Hepatocyte (in vitro differentiated cells): Measurements from ENCODE around the gene TWF2. TPM values are rescaled to one million over a fixed set of nuclear protein-coding genes. Genes with fewer than 3 reads are reported as not detected.
"Not testable (repeated sequence)": the region's sequence is repeated elsewhere in the genome, so short reads cannot be mapped to it uniquely, and the experiment has no call there.

Experiments used
- DNase-seq: peaks from one replicate; pipeline ENCODE4 v3.0.0-alpha.2; 2016; ENCODE audit warnings: low spot score
- H2AFZ ChIP-seq: fragments of 200-600 bp; sonication (generic); 2 replicates; pipeline ENCODE4 v1.6.0; 2016; ENCODE audit warnings: antibody characterized with exemption, mild to moderate bottlenecking
- H3K27ac ChIP-seq: fragments of 200-600 bp; sonication (generic); 2 replicates; pipeline ENCODE4 v1.5.1; 2016; ENCODE audit warnings: mild to moderate bottlenecking
- H3K27me3 ChIP-seq: fragments of 200-600 bp; sonication (generic); 2 replicates; pipeline ENCODE4 v1.6.1; 2016
- H3K36me3 ChIP-seq: fragments of 200-600 bp; sonication (generic); replicated peaks from 2 replicates; pipeline ENCODE4 v1.5.1; 2016; ENCODE audit warnings: low read depth; ENCODE audit not compliant: insufficient read depth
- H3K4me1 ChIP-seq: fragments of 200-600 bp; sonication (generic); 2 replicates; pipeline ENCODE4 v1.5.1; 2016; ENCODE audit warnings: mild to moderate bottlenecking, moderate library complexity; ENCODE audit not compliant: insufficient read depth
- H3K4me2 ChIP-seq: fragments of 200-600 bp; sonication (generic); 2 replicates; pipeline ENCODE4 v1.6.0; 2016
- H3K4me3 ChIP-seq: fragments of 200-600 bp; sonication (generic); 2 replicates; pipeline ENCODE4 v1.5.1; 2016; ENCODE audit warnings: mild to moderate bottlenecking
- H3K79me2 ChIP-seq: fragments of 200-600 bp; sonication (generic); 2 replicates; pipeline ENCODE4 v1.6.0; 2017; ENCODE audit warnings: mild to moderate bottlenecking
- H3K9me2 ChIP-seq: fragments of 200-600 bp; sonication (generic); replicated peaks from 2 replicates; pipeline ENCODE4 v1.6.0; 2017; ENCODE audit warnings: mild to moderate bottlenecking; ENCODE audit not compliant: insufficient read depth
- H3K9me3 ChIP-seq: fragments of 200-600 bp; sonication (generic); 2 replicates; pipeline ENCODE4 v1.5.1; 2016; ENCODE audit warnings: low read depth, mild to moderate bottlenecking
- H4K20me1 ChIP-seq: fragments of 200-600 bp; sonication (generic); 2 replicates; pipeline ENCODE4 v1.6.0; 2016; ENCODE audit warnings: mild to moderate bottlenecking; ENCODE audit not compliant: insufficient read depth, poor library complexity, severe bottlenecking
- CTCF ChIP-seq: fragments of 200-600 bp; sonication (generic); IDR thresholded peaks from 2 replicates; pipeline ENCODE4 v1.5.1; 2016; ENCODE audit warnings: antibody characterized with exemption, mild to moderate bottlenecking; ENCODE audit not compliant: poor library complexity
- EZH2 ChIP-seq: fragments of 200-600 bp; sonication (generic); IDR thresholded peaks from 2 replicates; pipeline ENCODE4 v1.6.1; 2016; ENCODE audit warnings: antibody characterized with exemption, mild to moderate bottlenecking, borderline replicate concordance
- EZH2phosphoT487 ChIP-seq: fragments of 200-600 bp; sonication (generic); IDR thresholded peaks from one replicate; pipeline ENCODE4 v1.6.1; 2018; ENCODE audit warnings: antibody characterized with exemption, mild to moderate bottlenecking, low read depth, moderate library complexity; ENCODE audit not compliant: unreplicated experiment, severe bottlenecking
- WGBS: methylation state at CpG from one replicate; pipeline ENCODE4 v1.1.6; 2016; ENCODE audit warnings: low lambda C conversion rate; ENCODE audit errors: missing lambda C conversion rate; 5-methylcytosine and 5-hydroxymethylcytosine counted together
- polyA plus RNA-seq: library from polyadenylated mRNA; unstranded; fragments of >200 nt; fragmentation: Nextera tagmentation; extraction: Ambion mirVana; gene quantifications from 2 replicates; pipeline ENCODE4 v1.2.1, GENCODE V29; 2016
- total RNA-seq: library from RNA; depleted of rRNA; stranded (reverse); fragments of >200 nt; gene quantifications from 2 replicates; pipeline ENCODE4 v1.2.3, GENCODE V29; 2014

TWF2 gene
- total and polyA plus RNA-seq, 2 experiments from 2014 or later = 47.4 to 52.5 TPM

GRCh38 chr3:52277071-52277964 lies 38.4 kb upstream of the TWF2 start:
- peak overlapping the region; percentile 53 for H2AFZ ChIP-seq

GRCh38 chr3:52274781-52275180 lies 35.8 kb upstream of the TWF2 start:
- H3K79me2 ChIP-seq = peaks cover 91% of the 10 kb centered on the region
- peak overlapping the region; percentile 99 for H3K4me2 ChIP-seq
- H2AFZ ChIP-seq, DNase-seq, H3K9me2 ChIP-seq, H3K4me3 ChIP-seq, H3K27ac ChIP-seq, H3K36me3 ChIP-seq, H3K9me3 ChIP-seq, H3K27me3 ChIP-seq: not testable (repeated sequence)
- WGBS = 96% methylated on average over 18 of the region's 18 CpGs
- H4K20me1 ChIP-seq = peaks cover 81% of the 10 kb centered on the region
- peaks cover 40% of the 10 kb centered on the region for H3K4me1 ChIP-seq

More at GRCh38 chr3:52277071-52277964, 38.4 kb upstream of the TWF2 start:
- H3K9me3 ChIP-seq = no peaks in the 10 kb centered on the region
- H4K20me1 ChIP-seq = peaks cover 56% of the 10 kb centered on the region
- no peaks in the 10 kb centered on the region for H3K27me3 ChIP-seq
- H3K36me3 ChIP-seq = no peaks in the 10 kb centered on the region
- peaks cover 65% of the 10 kb centered on the region for H3K79me2 ChIP-seq
- peak overlapping the region; percentile 99 for H3K4me2 ChIP-seq
- H3K4me1 ChIP-seq = peaks cover 50% of the 10 kb centered on the region
- DNase-seq = peak; percentile 85
- no peaks in the 10 kb centered on the region for H3K9me2 ChIP-seq
- 3% methylated on average over 28 of the region's 28 CpGs for WGBS
- H3K27ac ChIP-seq = peak overlapping the region; percentile 100
- peak overlapping the region; percentile 99 for H3K4me3 ChIP-seq
- no peak for TF ChIP-seq EZH2phosphoT487
- no peak for TF ChIP-seq CTCF
- TF ChIP-seq EZH2 = no peak

GRCh38 chr3:52272831-52273230 lies 33.9 kb upstream of the TWF2 start:
- no peaks in the 10 kb centered on the region for H3K27me3 ChIP-seq
- H2AFZ ChIP-seq = no peak overlapping the region
- peaks cover 100% of the 10 kb centered on the region for H3K79me2 ChIP-seq
- no peak overlapping the region for H3K4me3 ChIP-seq
- DNase-seq = no peak
- H4K20me1 ChIP-seq = peaks cover 100% of the 10 kb centered on the region
- no peak for TF ChIP-seq EZH2
- no peak for TF ChIP-seq EZH2phosphoT487
- TF ChIP-seq CTCF = no peak
- no peak overlapping the region for H3K4me2 ChIP-seq
- H3K27ac ChIP-seq = no peak overlapping the region
- WGBS = 93% methylated on average over 3 of the region's 3 CpGs
- H3K9me2 ChIP-seq = no peaks in the 10 kb centered on the region
- no peaks in the 10 kb centered on the region for H3K36me3 ChIP-seq
- no peaks in the 10 kb centered on the region for H3K9me3 ChIP-seq
- peaks cover 31% of the 10 kb centered on the region for H3K4me1 ChIP-seq

- H3K9me3 ChIP-seq, H3K9me2 ChIP-seq, H3K27me3 ChIP-seq, H2AFZ ChIP-seq, H3K4me3 ChIP-seq, DNase-seq, H3K36me3 ChIP-seq, H3K4me2 ChIP-seq: not testable (repeated sequence)
- Histone ChIP-seq H3K27ac (peak overlapping the region; percentile 21), H3K79me2 (peaks cover 100% of the 10 kb centered on the region), H3K4me1 (peaks cover 31% of the 10 kb centered on the region), H4K20me1 (peaks cover 100% of the 10 kb centered on the region)
- WGBS = 91% methylated on average over 9 of the region's 9 CpGs
Measured at GRCh38 chr3:52272172-52272571, 33.2 kb upstream of the TWF2 start.
